RPMI8226 (cell line): ENCODE measurements around the gene CCNI.

Experiments used
- DNase-seq: peaks from one replicate; pipeline ENCODE4 v3.0.0-alpha.2; 2015

The CCNI gene

DNA sequence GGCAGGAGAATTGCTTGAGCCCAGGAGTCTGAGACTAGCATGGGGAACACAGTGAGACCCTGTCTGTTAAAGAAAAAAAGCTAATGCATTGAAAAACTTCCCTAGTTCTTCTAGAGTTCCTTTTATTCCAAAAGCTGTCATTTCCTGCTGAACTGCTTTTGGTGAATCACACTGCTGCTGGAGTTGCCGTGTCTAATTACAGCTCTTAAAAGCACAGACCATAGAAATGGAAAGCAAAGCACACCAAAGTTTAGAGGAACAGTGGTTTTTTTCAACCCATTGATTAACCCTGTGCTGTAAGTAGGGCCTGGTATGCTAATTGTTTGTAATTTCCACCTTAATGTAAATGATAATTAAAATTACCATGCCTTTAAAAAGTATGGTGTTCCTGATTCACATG, 73.9 kb downstream of the CCNI start:
- DNase-seq: no peak

DNA sequence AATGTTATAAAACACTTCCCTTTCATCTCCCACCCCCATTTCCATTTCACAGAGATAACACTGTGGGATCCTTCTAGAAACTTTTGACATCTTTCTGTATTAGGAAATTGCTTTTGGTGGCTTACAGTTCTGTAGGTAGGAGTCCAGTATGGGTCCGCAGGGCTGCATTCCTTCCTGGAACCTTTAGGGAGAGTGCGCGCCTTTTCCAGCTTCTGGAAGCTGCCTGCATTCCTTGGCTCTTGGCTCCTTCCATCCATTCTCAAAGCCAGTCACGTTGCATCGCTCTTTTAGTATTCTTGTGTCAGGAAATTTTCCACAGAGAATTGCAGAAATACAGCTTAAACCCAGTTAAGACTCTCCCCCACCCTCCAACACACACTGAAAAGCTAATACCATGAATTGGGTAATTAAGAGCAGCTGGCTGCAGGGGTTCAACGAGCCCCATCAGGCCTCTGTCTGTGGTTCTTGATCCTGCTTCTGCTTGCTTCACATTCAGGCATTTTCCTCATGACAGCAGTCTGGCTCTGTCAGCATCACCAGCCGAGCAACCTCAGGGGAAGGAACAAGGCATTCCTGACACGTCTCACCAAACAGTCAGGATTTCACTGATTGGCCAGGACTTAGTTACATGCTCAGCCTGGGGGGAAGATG, 77.4 kb downstream of the CCNI start:
- DNase-seq: no peak

DNA sequence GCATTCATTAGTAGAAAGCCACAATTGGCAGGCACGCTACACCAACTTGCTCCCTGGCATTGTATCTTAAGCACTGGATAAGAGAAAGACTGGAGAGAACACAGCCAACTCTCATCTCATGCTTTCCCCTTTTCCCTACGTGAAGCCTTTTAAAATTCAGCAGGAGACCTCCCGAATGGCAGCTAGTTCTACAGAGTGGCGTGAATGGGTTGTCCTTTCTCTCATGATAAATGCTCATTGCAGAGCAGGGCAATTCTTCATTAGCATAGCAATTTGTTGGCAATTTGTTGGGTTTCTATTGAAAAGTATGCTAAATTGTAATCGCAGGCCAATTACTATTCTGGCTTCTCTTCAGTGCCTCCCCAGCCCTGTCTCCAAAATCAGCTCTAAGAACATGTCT, 78.3 kb downstream of the CCNI start:
- no peak for DNase-seq
